PC-9 (cell line): ENCODE data around the gene TMEM59L. TPM values are rescaled to one million over a fixed set of nuclear protein-coding genes. Genes with fewer than 3 reads are reported as not detected.

Experiments
- BruUV-seq: library from RNA; stranded (reverse); fragments of 400-500 nt; replicated peaks from 2 replicates; lab custom pipeline; 2021; lab: Mats Ljungman, UMichigan
- CTCF ChIA-PET: fragments of 300-600 bp; sonication (Branson Sonifier 250); formaldehyde crosslinking; loops from one replicate; lab custom pipeline; 2022; ENCODE audit warnings: antibody characterized with exemption; lab: Charles Lee
- POLR2A ChIA-PET: fragments of 300-600 bp; sonication (Branson Sonifier 250); formaldehyde crosslinking; loops from one replicate; lab custom pipeline; 2022; ENCODE audit warnings: antibody characterized with exemption; ENCODE audit not compliant: unreplicated experiment; lab: Charles Lee
- DNase-seq, 2 experiments: peaks; one replicate each; pipeline versions ENCODE4 v3.0.0 to v3.0.0-alpha.2; 2015 to 2022; ENCODE audit warnings: mixed read lengths in 1 of 2
- H2AFZ ChIP-seq: fragments of 200-600 bp; sonication (generic); 2 replicates; pipeline ENCODE4 v1.8.1; 2017; ENCODE audit warnings: antibody characterized with exemption
- H3F3A ChIP-seq: fragments of 200-600 bp; sonication (generic); 2 replicates; pipeline ENCODE4 v1.8.1; 2017; ENCODE audit warnings: antibody characterized with exemption, mild to moderate bottlenecking, low read depth; ENCODE audit not compliant: insufficient read depth
- H3K27ac ChIP-seq: fragments of 200-600 bp; sonication (generic); 2 replicates; pipeline ENCODE4 v1.6.1; 2016; ENCODE audit warnings: mixed run types
- H3K27me3 ChIP-seq: fragments of 200-600 bp; sonication (generic); 2 replicates; pipeline ENCODE4 v1.6.1; 2016; ENCODE audit warnings: low read depth, mixed run types; ENCODE audit not compliant: insufficient read depth
- H3K36me3 ChIP-seq: fragments of 200-600 bp; sonication (generic); 2 replicates; pipeline ENCODE4 v1.6.1; 2016; ENCODE audit warnings: low read depth, mixed run types
- H3K4me1 ChIP-seq: fragments of 200-600 bp; sonication (generic); replicated peaks from 2 replicates; pipeline ENCODE4 v1.6.1; 2016; ENCODE audit warnings: mixed run types; ENCODE audit not compliant: insufficient read depth
- H3K4me2 ChIP-seq: fragments of 200-600 bp; sonication (generic); 2 replicates; pipeline ENCODE4 v1.6.1; 2017; ENCODE audit warnings: mixed run types
- H3K4me3 ChIP-seq: fragments of 200-600 bp; sonication (generic); 2 replicates; pipeline ENCODE4 v1.6.1; 2016; ENCODE audit warnings: mixed run types
- H3K79me2 ChIP-seq: fragments of 200-600 bp; sonication (generic); 2 replicates; pipeline ENCODE4 v1.6.1; 2017; ENCODE audit warnings: low read depth, mixed run types
- H3K9me2 ChIP-seq: fragments of 200-600 bp; sonication (generic); 2 replicates; pipeline ENCODE4 v1.8.1; 2017; ENCODE audit warnings: mild to moderate bottlenecking; ENCODE audit not compliant: insufficient read depth
- H3K9me3 ChIP-seq: fragments of 200-600 bp; sonication (generic); 2 replicates; pipeline ENCODE4 v1.8.1; 2016; ENCODE audit warnings: low read depth; ENCODE audit not compliant: insufficient read depth
- H4K20me1 ChIP-seq: fragments of 200-600 bp; sonication (generic); 2 replicates; pipeline ENCODE4 v1.8.1; 2017; ENCODE audit not compliant: insufficient read depth
- EZH2 ChIP-seq: fragments of 200-600 bp; sonication (generic); IDR thresholded peaks from 2 replicates; pipeline ENCODE4 v1.8.0; 2017; ENCODE audit warnings: antibody characterized with exemption, low read depth
- intact Hi-C: fragments of 100-400 bp; cut with micrococcal nuclease; formaldehyde crosslinking; loops from one replicate; pipeline ENCODE4 v1.10.0; 2022; ENCODE audit not compliant: unreplicated experiment
- total RNA-seq: library from RNA; stranded (reverse); gene quantifications from 2 replicates; pipeline ENCODE4 v1.2.3, GENCODE V29; 2021
- TF ChIP-seq, protein P1 (sequence below): fragments of 200-600 bp; sonication (generic); conservative IDR thresholded peaks from 2 replicates; pipeline ENCODE4 v1.6.1; 2017; ENCODE audit warnings: mixed run types, antibody characterized with exemption, mild to moderate bottlenecking, moderate library complexity

Gene TMEM59L
- total RNA-seq, 1 experiment from 2014 or later = 0.65 TPM

DNA sequence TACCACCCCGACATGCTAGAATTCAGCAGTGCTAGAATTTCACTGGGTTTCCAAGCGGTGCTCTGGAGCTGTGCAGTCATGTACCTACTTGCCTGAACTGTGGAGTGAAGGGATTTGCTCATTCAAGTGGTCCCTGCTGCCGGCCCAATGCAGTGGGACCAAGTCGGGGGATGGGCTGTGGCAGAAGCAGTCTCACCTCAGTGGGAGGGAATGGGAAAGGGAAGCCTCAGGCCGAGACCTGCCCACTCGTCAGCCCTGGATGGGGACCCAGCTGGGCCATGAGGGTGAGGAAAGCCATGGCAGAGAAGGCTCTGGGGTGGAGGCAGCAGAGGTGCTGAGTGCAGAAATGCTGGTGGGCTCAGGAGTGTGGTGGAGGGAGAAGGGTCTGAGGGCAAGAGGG lies 39.1 kb downstream of the TMEM59L start:
- CTCF ChIA-PET = no interaction called here
- TF ChIP-seq, protein P1, sequence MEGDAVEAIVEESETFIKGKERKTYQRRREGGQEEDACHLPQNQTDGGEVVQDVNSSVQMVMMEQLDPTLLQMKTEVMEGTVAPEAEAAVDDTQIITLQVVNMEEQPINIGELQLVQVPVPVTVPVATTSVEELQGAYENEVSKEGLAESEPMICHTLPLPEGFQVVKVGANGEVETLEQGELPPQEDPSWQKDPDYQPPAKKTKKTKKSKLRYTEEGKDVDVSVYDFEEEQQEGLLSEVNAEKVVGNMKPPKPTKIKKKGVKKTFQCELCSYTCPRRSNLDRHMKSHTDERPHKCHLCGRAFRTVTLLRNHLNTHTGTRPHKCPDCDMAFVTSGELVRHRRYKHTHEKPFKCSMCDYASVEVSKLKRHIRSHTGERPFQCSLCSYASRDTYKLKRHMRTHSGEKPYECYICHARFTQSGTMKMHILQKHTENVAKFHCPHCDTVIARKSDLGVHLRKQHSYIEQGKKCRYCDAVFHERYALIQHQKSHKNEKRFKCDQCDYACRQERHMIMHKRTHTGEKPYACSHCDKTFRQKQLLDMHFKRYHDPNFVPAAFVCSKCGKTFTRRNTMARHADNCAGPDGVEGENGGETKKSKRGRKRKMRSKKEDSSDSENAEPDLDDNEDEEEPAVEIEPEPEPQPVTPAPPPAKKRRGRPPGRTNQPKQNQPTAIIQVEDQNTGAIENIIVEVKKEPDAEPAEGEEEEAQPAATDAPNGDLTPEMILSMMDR = no peak
- TF ChIP-seq EZH2 = no peak
- Histone ChIP-seq H3K27me3 (no peaks in the 10 kb centered on the region), H4K20me1 (peaks cover 24% of the 10 kb centered on the region), H3K27ac (no peak overlapping the region), H2AFZ (no peak overlapping the region), H3K4me3 (no peak overlapping the region), H3K79me2 (no peaks in the 10 kb centered on the region), H3K9me3 (no peaks in the 10 kb centered on the region), H3K4me2 (no peak overlapping the region), H3F3A (no peaks in the 10 kb centered on the region), H3K36me3 (no peaks in the 10 kb centered on the region), H3K9me2 (no peaks in the 10 kb centered on the region), H3K4me1 (no peaks in the 10 kb centered on the region)
- BruUV-seq = no TSS peak
- DNase-seq = no peak
- POLR2A ChIA-PET = no interaction called here
- intact Hi-C loops = no loop called here

DNA sequence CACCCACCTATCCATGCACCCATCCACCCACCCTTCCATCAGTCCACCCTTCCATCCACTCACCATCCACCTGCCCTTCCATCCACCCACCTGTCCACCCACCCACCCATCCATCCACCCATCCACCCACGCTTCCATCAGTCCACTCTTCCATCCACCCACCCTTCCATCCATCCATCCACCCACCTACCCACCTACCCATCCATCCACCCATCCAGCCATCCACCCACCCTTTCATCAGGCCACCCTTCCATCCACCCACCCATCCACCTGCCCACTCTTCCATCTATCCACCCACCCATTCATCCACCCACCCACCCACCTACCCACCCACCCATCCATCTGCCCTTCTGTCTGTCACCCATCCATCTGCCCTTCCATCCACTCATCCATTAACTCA lies 41.2 kb downstream of the TMEM59L start:
- DNase-seq = peak in 1 of 2 experiments; percentile 24
- no peak overlapping the region for H3K4me3 ChIP-seq
- H3K4me1 ChIP-seq = no peaks in the 10 kb centered on the region
- BruUV-seq = no TSS peak
- H3K9me3 ChIP-seq = no peaks in the 10 kb centered on the region
- peaks cover 23% of the 10 kb centered on the region for H4K20me1 ChIP-seq
- H3K27ac ChIP-seq = no peak overlapping the region
- no peak overlapping the region for H3K4me2 ChIP-seq
- H3K79me2 ChIP-seq = no peaks in the 10 kb centered on the region
- ChIA-PET POLR2A (no interaction called here), CTCF (no interaction called here)
- no peak for TF ChIP-seq EZH2
- TF ChIP-seq, protein P1 = no peak
- intact Hi-C loops = no loop called here
- no peaks in the 10 kb centered on the region for H3K36me3 ChIP-seq
- no peak overlapping the region for H2AFZ ChIP-seq
- no peaks in the 10 kb centered on the region for H3K27me3 ChIP-seq
- H3K9me2 ChIP-seq = no peaks in the 10 kb centered on the region
- H3F3A ChIP-seq = no peaks in the 10 kb centered on the region

DNA sequence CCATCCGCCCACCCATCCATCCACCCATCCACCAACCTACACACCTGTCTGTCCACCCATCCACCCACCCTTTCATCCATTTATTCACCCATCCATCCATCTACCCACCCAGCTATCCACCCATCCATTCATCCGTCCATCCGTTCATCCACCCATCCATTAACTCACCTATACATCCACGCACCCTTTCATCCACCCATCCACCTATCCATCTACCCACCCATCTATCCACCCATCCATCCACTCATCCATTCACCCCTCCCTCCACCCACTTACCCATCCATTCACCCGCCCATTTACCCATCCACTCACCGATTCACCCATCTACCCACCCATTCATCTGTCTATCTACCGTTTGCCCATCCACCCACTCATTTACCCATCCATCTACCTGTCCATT lies 41.8 kb downstream of the TMEM59L start:
- Histone ChIP-seq H3K4me3 (no peak overlapping the region), H2AFZ (no peak overlapping the region), H3K36me3 (no peaks in the 10 kb centered on the region), H3K4me2 (no peak overlapping the region), H3K27me3 (no peaks in the 10 kb centered on the region), H3K9me3 (no peaks in the 10 kb centered on the region), H3K27ac (no peak overlapping the region), H3K79me2 (no peaks in the 10 kb centered on the region), H3K9me2 (no peaks in the 10 kb centered on the region), H3K4me1 (no peaks in the 10 kb centered on the region), H3F3A (no peaks in the 10 kb centered on the region), H4K20me1 (peaks cover 16% of the 10 kb centered on the region)
- ChIA-PET CTCF (no interaction called here), POLR2A (no interaction called here)
- no peak for TF ChIP-seq EZH2
- TF ChIP-seq, protein P1 = no peak
- peak in 1 of 2 experiments; percentile 20 for DNase-seq
- intact Hi-C loops = no loop called here
- BruUV-seq = no TSS peak
